ENCODE results near the gene GMEB2.

GRCh38 chr20:63588641-63589041 lies 38.3 kb downstream of the GMEB2 start:
- TF ChIP-seq CTCF (IDR thresholded peaks at IDR 0.05; ENCODE audit: low read depth, low read length) (no peak), MAX (IDR thresholded peaks at IDR 0.05; ENCODE audit: low read depth, low read length) (no peak), MYC (IDR thresholded peaks at IDR 0.05; ENCODE audit: low read depth, low read length) (no peak)
